GM19023 (cell line): ENCODE measurements around the gene SNRPA1.

Source experiments
- ATAC-seq: cut with Tn5 transposase; IDR thresholded peaks from one replicate; pipeline ENCODE4 v1.9.1; 2021; ENCODE audit warnings: mild to moderate bottlenecking, moderate library complexity; ENCODE audit not compliant: unreplicated experiment

SNRPA1 gene

GRCh38 chr15:101320501-101321052, 25.5 kb upstream of the SNRPA1 start:
- no peak for ATAC-seq

DNA sequence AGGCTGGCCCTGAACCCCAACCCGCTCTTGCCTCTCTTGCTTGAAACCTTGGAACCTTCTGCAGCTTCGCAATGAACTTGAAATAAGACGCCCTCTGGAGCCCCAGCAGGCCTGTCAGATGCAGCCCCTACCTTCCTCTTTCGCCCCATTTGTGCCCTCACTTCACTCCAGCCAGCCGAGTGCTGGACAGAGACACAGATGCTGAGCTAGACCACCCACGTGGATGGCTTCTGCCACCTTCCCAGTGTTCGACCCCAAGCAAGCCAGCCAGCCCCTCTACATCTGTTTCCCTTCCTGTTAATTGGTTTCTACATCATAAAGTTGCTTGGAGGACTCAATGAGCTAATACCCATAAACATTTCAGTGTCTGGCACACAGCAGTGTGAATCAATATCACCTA, 23.8 kb upstream of the SNRPA1 start:
- ATAC-seq, result no peak

DNA sequence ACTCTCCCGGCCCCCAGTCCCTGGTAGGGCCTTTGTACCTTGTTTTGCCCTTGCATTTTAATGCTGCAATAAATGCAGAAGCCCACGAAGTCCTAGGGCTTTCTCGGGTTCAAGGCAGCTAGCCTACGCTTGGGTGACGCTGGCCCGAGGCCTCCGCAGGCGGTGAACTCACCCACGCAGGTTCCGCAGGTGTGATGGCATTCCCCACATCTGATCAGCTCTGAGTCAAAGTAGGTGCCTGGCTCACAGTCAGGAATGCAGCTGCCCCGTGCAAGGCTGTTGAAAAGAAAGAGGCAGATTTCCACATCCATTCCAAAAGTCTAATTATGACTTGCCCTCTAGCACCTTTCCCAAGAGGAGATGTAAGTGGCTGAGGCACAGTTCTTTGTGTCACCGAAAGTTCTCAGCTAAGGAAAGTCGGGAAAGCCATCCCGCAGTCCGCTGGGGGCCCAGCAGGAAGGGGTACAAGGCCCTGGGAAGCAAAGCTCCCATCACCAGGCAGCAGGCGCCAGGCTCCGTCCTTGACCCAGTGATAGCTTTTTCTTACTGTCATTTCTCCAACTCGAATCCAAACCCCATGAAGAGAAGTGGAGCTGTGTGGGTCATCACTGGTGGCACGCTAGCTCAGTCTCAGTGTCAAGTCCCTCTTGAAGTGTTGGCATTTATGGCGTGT, 23.2 kb upstream of the SNRPA1 start:
- no peak for ATAC-seq

DNA sequence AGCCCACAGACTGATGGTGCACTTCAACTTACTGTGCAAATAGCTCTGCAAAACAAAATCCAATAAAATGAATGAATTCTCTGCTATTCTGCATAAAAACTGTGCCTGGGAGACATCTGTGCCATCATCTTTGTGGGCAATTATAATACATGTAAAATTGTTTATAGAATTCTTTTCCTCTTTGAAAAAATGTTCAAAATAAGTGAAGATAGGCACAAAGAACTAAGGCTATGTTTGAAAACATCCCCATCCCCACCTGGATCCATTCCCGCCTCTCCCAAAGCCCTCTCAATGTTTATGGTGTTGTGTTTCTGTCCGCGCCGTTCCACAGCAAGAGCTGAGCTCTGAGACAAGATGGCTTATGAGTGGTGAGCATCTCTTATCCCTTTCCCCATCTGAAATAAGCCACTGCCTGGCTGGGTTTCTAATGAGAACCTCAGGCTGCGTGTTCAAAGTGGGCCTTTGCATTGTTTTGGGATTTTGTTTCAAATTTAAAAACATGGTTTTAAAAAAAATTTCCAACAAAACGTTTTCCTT, 22.4 kb upstream of the SNRPA1 start:
- no peak for ATAC-seq

GRCh38 chr15:101316529-101316928, 21.5 kb upstream of the SNRPA1 start:
- ATAC-seq, result no peak

- no peak for ATAC-seq
Observed at GRCh38 chr15:101315736-101316135, 20.7 kb upstream of the SNRPA1 start.

DNA sequence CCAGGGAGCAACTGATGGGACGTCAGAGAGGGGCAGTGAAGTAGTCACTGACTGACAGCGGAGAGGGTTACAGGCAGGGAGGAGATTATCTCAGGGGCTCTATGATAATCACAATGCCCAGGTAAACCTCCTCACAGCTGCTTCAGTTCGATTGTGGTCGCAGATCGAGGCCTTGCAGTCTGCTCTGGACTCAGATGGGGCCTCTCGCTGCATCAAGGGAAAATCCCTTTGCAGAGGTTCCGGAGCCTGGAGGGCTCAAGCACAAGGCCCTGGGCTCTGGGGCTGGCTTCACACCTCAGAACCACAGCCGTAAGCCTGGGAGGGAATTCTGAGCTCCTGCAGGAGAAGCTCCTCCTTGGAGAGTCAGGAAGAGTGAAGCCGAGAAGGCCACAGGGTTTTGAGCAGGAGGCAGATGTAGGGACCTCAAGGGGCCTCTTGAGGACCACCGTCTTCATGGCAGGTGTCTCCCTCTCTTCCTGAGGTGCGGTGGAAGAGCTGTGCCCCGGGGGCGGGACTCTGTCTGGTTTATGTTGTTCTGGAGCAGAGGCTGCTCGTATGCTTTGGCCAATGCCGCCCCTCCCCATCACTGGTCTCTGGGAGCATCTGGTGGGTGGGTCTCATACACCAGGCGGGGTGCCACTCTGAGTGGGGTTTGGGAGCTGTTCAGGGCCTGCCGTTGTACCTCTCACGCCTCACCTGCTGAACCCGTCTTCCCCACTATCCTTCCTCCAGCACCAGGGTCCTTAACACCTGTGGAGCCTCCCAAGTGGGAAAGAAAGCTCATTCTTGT, 19.5 kb upstream of the SNRPA1 start:
- no peak for ATAC-seq

DNA sequence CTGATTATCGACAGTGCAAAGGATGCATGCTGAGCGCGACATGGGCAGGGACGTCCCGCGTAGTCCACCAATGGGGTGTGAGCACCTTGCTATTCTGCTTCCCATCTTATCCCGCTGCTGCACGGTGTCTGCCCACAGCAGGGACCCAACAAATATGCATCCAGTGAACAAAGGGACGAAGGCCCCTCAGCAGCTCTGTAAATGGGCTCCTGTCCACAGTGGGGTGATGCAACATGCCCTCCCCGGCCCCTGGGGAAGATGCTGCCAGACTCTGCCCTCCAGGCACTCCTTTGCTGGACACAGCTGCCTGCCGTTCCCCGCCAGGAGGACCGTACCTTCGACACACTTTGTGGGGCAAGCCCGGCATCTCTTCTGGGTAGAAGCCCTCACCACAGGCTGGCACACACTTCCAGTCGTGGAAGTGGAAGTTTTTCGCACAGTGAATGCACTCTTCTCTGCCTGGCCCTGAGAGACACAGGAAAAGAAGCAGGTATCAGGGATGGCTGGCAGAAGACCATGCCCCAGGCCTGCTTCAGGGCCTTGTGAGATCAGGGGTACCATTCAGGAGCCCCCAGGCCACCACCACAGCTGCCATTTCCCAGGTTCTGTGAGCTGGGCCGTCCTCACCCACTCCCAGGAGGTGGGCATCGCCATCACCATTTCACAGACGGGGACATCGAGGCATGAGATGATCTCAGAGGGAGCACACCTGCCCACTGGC, 18.2 kb upstream of the SNRPA1 start:
- ATAC-seq, result no peak

- ATAC-seq, result no peak
Observed at GRCh38 chr15:101310508-101310907, 15.5 kb upstream of the SNRPA1 start.

- no peak for ATAC-seq
Observed at GRCh38 chr15:101310161-101310480, 15.1 kb upstream of the SNRPA1 start.

DNA sequence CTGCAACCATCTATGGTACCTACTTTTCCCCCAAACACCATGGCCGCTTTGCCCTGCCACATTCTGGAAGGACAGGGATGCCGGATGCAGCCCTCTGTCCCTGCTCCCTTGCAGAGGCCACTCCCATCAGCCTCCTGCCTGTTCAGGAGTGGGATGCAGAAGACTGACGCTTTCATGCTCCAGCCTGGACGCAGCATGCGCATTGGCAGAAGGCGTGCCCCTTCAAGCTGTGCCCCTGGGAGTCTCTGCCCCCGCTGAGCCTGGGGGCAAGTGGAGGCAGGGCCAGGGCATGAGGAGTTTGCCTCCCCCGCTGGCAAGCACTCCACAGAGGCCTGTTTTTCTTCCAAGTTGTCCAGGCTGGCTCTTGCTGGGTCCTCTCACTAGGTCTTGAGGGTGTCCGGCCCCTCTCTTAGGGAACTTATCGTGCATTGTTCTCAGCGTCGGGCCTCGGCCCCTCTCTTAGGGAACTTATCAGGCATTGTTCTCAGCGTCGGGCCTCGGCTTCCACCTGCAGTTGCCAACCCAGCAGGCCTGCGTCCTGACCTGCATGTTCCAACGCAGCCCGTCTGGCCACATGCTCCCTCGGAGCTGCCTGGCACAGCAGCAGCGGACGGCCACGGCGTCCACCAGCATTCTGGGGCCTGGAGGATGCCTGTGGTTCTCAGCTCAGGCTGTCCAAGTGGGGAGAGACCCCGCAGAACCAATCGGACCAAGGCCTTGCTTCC, 14.6 kb upstream of the SNRPA1 start:
- no peak for ATAC-seq

GRCh38 chr15:101308604-101309435, 13.8 kb upstream of the SNRPA1 start:
- ATAC-seq, result no peak

GRCh38 chr15:101307897-101308603, 13.0 kb upstream of the SNRPA1 start:
- no peak for ATAC-seq

GRCh38 chr15:101307048-101307896, 12.2 kb upstream of the SNRPA1 start:
- no peak for ATAC-seq

DNA sequence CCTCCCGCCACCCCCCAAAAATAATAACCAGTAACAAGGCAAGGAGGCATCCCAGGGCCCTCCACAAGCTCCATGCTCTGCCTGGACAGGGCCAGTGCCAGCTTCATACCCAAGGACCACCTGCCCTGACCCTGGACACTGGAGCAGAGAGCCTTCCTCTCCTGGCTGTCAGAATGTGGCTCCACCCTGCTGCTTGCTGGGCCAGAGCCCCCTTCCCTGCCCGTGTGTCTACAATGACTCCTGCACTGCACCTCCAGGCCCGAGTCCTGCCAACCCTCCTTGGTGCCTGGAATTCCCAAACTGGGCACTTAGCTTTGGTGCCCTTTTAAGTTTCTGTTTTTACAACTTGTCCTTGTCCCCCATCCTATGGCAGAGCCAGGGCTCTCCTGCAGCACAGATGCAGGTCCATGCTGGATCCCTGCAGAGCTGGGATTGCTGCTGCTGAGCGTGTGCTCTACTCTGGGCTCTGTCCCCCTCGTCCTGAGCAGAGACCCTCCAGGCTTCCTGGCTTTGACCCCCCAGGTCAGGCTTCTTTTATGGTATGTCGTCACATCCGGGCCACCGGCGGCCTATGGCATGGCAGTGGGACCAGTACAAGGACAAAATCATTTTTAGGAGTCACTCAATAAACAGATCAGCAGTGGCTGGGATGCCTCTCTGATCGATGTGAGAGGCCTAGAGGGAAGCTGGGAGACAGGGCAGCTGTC, 11.4 kb upstream of the SNRPA1 start:
- ATAC-seq, result no peak

DNA sequence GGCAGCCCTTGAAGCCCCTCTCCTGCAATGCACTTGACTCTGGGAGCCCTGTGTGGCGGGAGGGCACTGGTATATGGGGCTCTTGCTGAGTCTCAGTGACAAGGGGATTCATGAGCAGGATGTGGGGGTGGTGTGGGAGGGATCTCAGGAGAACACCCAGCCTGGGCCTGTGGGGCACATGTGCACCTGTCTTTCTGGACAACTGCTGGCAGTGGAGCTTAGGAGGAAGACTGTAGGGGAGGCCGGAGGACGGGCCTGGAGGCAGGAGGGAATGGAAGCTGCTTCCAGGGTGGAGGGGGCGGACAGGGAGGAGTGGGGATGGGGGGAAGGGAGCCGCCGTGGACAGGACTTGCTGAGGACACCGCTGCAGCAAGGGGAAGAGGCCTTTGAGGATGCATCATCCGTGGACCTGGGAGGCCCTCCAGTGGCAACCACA, 10.8 kb upstream of the SNRPA1 start:
- ATAC-seq, result no peak

GRCh38 chr15:101303408-101303807, 8.4 kb upstream of the SNRPA1 start:
- no peak for ATAC-seq
